Stimulated activated CD4-positive, alpha-beta T cell treated with anti-CD3 and anti-CD28 coated beads, Interleukin-2, amount 100 ng/mL, for 24 hours (primary cell): ENCODE results near the gene SLC41A3.
A peak's percentile ranks its signal among the peaks of the same experiment; 100 is the strongest.

ENCODE experiments used
- DNase-seq, 2 donors: peaks; one replicate each; pipeline ENCODE4 v3.0.0-alpha.2; 2020

The SLC41A3 gene

GRCh38 chr3:126119976-126120375, 36.1 kb upstream of the SLC41A3 start:
- peak in 1 of 2 donors; percentile 3 for DNase-seq

DNA sequence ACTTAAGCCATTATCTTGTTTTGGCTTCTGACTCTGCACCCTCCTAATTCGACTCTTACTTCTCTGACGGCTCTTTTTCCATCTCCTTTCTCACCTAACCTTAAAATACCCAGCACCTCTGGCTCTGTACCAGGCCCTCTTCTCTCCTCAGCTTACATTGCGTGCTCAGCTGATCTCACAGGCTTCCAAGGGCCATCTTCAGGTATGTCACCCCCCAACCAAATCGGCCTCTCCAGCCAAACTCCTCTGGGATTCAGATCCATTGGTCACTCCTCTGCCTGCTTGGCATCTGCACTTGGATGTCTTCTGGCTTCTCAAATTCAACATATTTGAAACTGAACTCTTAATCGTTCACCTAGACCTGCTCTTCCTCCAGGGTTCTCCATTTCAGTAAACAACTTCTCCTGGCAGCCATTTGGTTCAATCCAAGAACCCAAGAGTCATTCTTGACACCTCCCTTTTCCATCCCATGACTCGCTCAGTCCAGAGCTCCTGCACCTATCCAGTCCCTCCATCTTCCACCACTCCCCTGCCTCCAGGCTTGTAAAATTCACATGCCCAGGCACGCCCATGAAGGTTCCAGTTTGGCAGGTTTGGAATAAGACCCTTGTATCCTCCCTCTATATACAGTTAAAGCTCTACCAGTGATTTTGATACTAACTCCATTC, 35.2 kb upstream of the SLC41A3 start:
- DNase-seq, result peak in 1 of 2 donors; percentile 8

GRCh38 chr3:126118591-126118990, 34.7 kb upstream of the SLC41A3 start:
- peak in 1 of 2 donors; percentile 14 for DNase-seq

GRCh38 chr3:126117786-126118185, 33.9 kb upstream of the SLC41A3 start:
- DNase-seq, result peak in 1 of 2 donors; percentile 5

DNA sequence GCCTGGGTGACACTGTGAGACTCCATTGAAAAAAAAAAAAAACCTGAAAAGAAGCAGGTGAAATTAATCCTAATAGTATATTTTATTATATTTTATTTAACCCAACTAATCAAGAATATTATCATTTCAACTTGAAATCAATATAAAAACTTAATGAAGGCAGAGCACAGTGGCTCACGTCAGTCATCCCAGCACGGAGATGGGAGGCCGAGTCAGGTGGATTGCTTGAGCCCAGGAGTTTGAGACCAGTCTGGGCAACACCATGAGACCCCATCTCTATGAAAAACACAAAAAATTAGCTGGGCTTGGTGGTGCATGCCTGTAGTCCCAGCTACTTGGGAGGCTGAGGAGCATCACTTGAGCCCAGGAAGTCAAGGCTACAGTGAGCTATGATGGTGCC, 33.3 kb upstream of the SLC41A3 start:
- no peak for DNase-seq

GRCh38 chr3:126116526-126116925, 32.6 kb upstream of the SLC41A3 start:
- DNase-seq, result no peak

DNA sequence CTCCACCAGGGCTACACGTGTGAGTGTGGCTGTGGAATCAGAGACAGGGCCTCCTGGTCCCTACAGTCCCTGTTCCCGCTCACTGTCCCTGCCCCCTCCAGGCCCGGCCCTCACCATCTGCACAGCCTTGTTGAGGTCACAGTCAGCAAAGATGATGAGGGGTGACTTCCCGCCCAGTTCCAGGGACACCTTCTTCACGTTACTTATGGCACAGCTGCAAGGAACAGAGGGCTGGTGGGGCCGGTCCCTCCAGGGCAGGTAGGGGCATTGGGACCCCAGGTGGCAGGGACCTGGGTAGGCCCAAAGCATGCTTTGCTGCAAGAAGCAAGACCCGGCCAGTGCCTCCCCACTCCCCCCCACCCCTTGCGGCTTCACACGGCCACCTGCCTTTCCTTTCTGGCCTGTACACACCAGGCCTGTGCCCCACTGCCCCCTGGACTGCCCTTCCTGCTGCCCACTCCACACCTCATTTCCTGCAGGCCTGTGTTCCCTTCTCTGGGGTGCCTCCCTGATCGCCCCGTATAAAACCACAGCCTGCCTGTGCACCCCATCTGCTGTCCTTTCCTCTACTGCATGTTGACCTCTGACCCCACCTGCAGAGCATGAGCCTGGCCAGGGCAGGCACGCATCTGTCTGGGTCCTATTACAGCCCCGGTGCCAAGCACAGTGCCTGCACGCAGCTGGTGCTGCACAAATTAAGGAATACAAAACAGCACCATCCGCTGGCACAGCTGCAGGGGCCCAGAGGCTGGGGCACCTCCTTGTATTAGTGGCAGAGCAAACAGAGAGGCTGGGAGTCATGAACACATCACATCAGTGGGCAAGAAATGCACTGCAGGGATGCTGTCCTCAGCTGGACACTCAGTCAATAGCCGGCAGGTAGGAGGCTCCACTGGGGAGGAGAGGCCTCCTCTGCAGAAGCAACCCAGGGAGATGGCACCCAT, 30.8 kb upstream of the SLC41A3 start:
- no peak for DNase-seq

GRCh38 chr3:126113733-126114442, 30.0 kb upstream of the SLC41A3 start:
- no peak for DNase-seq

GRCh38 chr3:126113238-126113555, 29.3 kb upstream of the SLC41A3 start:
- no peak for DNase-seq

GRCh38 chr3:126112531-126113237, 28.8 kb upstream of the SLC41A3 start:
- no peak for DNase-seq

DNA sequence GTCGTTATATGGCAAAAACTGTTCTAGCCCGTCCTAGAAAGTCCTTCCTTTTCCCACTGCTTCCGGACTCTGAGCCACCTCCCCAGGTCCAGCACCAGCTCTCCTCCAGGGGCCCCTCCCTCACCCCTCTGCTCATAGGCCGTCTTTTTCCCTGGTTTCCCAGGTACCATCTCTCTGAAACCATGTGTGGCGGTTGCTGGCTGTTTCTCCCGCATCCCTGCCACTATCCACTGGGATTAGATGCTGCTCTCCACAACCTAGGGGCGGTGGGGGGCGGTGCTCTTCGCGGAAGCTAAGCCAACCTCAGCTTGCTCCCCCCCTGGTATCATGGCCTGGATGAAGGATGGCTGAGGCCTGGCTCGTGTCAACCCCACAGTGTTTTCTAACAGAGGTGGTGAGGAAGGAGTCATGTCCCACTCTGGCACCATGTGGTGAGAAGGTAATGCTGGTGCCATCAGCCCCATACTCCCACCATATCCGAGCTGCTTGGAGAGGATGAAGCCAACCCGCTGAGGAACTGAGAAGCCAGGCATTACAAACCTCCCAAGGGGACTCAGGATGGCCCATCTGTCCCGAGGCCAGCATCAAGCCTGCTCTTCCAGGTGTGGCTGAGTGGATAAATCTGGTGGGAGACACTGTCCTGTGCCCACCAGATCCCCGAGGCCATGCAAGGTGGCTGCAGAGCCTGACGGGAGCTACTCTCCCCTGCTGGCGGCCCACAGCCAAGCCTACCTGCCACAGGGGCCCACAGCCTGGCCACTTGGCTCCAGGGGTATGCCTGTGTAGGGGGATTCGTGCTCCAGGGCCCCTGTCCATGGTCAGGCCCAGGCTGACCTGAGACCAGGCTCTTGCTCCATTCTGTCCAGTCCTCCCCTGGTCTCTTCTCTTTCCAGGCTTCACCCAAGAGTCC, 27.9 kb upstream of the SLC41A3 start:
- no peak for DNase-seq

- no peak for DNase-seq
Observed at GRCh38 chr3:126111126-126111551, 27.2 kb upstream of the SLC41A3 start.

GRCh38 chr3:126110431-126111125, 26.7 kb upstream of the SLC41A3 start:
- no peak for DNase-seq

GRCh38 chr3:126109880-126110235, 25.9 kb upstream of the SLC41A3 start:
- DNase-seq, result no peak

DNA sequence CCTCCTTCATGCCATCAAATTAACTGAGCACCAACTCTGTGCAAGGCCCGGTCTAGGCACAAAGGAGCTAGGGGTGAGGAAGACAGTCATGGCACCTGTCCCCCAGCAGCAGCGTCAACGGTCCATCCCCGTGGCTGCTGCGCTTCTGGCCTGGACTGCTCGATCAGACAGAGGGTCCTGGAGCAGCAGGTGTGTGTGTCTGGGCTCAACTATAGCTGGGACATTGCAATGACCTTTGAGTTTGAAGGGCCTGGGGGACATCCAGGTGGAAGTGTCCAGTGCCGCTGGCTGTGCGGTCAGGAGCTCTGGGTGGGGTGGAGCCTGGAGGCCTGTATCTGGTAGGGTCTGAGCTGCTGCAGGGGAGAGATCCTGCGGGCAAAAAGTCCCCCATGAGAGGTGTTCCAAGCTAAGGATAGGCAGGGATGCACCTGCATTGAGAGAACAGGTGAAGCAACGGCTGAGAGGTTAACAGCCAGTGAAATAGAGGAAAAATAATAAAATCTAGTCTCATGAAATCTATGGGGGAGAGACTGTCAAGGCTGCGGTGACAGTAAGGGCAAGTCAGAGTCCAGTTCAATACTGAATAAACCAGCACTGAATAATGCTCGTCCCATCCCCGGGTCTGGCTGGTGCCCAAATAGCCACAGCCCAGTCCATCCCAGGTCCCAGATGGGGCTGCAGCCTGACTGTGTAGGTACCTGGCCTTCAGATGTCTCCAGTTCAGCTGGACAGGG, 25.4 kb upstream of the SLC41A3 start:
- DNase-seq, result no peak

GRCh38 chr3:126108676-126109050, 24.7 kb upstream of the SLC41A3 start:
- no peak for DNase-seq

- DNase-seq, result no peak
Observed at GRCh38 chr3:126107957-126108675, 24.2 kb upstream of the SLC41A3 start.

DNA sequence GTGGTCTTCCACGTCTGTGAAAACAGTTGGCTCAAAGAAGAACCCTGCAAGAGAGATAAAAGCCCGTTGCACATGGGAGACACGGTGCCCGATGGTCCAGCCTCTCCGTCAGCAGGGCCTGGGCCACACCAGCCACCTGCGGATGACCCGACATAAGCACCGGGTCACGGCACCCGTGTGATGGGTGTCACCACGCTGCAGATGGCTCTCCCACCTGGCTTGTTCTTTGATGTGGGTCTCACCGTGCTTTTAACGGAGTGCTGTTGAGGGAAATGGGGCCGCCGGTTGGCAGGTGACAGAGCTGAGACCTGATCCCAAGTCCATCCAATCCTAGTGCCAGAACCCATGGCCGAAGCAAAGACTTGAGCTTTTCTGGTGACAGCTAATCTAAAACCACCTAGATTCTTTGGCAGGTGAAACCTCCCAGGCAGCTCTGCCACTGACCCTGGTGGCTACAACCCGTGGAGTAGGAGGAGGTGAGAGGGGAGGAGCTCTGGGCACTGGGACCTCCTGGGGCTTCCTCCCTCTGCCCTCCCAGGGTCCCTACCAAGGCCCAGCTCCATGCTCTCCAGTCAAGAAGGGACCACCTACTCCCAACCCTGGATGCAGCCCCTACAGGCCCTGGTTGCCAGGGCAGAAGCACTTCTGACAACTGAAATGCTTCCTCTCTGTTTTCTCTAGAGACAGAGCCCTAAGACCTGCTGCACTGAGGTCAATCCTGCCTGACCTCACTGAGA, 23.4 kb upstream of the SLC41A3 start:
- no peak for DNase-seq
